ENCODE results near the gene TNNI3K.

The TNNI3K gene

DNA sequence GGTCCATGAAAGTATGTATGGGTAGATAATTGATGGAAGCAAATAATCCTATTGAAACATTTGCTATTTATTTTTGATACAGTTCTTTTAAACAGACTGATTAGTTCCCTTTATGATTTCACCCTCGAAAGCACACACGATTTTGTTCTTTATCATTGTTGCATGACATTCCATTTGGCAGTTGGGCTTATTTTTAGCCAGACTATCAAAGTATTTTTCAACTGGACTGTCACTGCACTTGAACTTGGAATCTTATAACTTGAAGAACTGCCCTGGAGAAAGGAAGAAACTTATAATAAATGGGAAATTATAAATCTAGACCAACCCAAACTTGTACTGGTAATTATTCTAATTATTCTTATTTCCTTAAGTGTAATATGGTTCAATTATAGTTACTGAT lies at the start of gene TNNI3K:
Gene TNNI3K (plus strand): TSS at position 235 of the 400 bp plus-strand sequence. CDS start 65 bp downstream, at position 300.
- Histone ChIP-seq H3K27me3 (replicated peaks; ENCODE audit: control insufficient read depth, insufficient read depth, low read length) (no peaks in the 10 kb centered on the region), H3K4me3 (replicated peaks; ENCODE audit: low read depth, low read length) (no peak within 1 kb of the TSS), H3K36me3 (ENCODE audit: control insufficient read depth, insufficient read depth, low read length) (no peaks in the 10 kb centered on the region)
- TF ChIP-seq, protein P1, sequence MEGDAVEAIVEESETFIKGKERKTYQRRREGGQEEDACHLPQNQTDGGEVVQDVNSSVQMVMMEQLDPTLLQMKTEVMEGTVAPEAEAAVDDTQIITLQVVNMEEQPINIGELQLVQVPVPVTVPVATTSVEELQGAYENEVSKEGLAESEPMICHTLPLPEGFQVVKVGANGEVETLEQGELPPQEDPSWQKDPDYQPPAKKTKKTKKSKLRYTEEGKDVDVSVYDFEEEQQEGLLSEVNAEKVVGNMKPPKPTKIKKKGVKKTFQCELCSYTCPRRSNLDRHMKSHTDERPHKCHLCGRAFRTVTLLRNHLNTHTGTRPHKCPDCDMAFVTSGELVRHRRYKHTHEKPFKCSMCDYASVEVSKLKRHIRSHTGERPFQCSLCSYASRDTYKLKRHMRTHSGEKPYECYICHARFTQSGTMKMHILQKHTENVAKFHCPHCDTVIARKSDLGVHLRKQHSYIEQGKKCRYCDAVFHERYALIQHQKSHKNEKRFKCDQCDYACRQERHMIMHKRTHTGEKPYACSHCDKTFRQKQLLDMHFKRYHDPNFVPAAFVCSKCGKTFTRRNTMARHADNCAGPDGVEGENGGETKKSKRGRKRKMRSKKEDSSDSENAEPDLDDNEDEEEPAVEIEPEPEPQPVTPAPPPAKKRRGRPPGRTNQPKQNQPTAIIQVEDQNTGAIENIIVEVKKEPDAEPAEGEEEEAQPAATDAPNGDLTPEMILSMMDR (IDR thresholded peaks at IDR 0.05; ENCODE audit: insufficient read depth, low read length, poor library complexity, severe bottlenecking) = no peak
- DNase-seq (ENCODE audit: extremely low read depth, insufficient read length) = no peak

GRCh38 chr1:74193908-74194307 lies 41.3 kb upstream of the TNNI3K start:
- no peaks in the 10 kb centered on the region for H3K36me3 ChIP-seq (ENCODE audit: control insufficient read depth, insufficient read depth, low read length)
- DNase-seq (ENCODE audit: extremely low read depth, insufficient read length) = no peak
- TF ChIP-seq, protein P1 (IDR thresholded peaks at IDR 0.05; ENCODE audit: insufficient read depth, low read length, poor library complexity, severe bottlenecking) = no peak
- no peak overlapping the region for H3K4me3 ChIP-seq (replicated peaks; ENCODE audit: low read depth, low read length)
- no peaks in the 10 kb centered on the region for H3K27me3 ChIP-seq (replicated peaks; ENCODE audit: control insufficient read depth, insufficient read depth, low read length)

DNA sequence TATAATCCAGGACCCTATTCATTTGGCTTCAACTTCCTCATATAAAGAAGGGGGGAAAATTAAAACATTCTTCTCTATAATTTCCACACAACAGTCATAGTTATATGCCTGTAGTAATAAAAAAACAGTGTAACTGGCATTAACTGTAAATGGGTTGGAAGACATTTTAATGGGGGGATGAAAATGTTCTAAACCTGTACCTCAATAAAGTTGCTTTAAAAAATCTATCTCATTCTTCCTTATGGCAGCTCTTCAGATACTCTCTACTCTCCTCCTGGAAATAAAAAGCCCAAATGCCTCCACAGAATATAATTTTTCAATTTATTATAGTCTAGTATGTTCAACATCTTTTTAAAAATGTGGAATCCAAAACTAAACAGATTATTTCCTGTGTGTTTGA lies 39.8 kb upstream of the TNNI3K start:
- Histone ChIP-seq H3K27me3 (replicated peaks; ENCODE audit: control insufficient read depth, insufficient read depth, low read length) (no peaks in the 10 kb centered on the region), H3K36me3 (ENCODE audit: control insufficient read depth, insufficient read depth, low read length) (no peaks in the 10 kb centered on the region), H3K4me3 (replicated peaks; ENCODE audit: low read depth, low read length) (no peak overlapping the region)
- DNase-seq (ENCODE audit: extremely low read depth, insufficient read length) = no peak
- TF ChIP-seq, protein P1 (IDR thresholded peaks at IDR 0.05; ENCODE audit: insufficient read depth, low read length, poor library complexity, severe bottlenecking) = no peak

DNA sequence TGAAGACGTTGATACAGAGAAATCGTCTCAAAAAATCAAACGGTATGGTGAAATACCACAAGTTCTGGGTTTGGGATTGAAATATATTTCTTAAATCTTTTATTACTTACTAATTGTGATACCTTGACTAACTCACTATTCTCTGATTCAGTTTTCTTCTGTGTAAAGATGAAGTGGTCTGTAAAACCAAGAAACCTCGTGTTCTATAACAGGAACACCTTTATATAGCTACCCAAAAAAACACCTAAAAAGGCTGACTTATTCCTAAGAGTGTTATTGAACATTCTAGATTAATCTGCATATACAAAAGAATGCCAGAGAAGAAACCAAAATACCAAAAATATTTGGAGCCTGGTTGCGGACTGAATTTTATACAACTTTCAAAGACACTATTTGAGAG lies 37.9 kb upstream of the TNNI3K start:
- no peaks in the 10 kb centered on the region for H3K27me3 ChIP-seq (replicated peaks; ENCODE audit: control insufficient read depth, insufficient read depth, low read length)
- TF ChIP-seq, protein P1 (IDR thresholded peaks at IDR 0.05; ENCODE audit: insufficient read depth, low read length, poor library complexity, severe bottlenecking) = no peak
- DNase-seq (ENCODE audit: extremely low read depth, insufficient read length) = no peak
- H3K36me3 ChIP-seq (ENCODE audit: control insufficient read depth, insufficient read depth, low read length) = no peaks in the 10 kb centered on the region
- H3K4me3 ChIP-seq (replicated peaks; ENCODE audit: low read depth, low read length) = peak overlapping the region; percentile 90

GRCh38 chr1:74197657-74198552 lies 37.3 kb upstream of the TNNI3K start, which contains the start of the genes FPGT and LRRIQ3:
Gene FPGT (plus strand): TSS chr1:74198242. CDS start chr1:74198279, 37 bp downstream.
Gene LRRIQ3 (minus strand): TSS chr1:74198176. CDS start chr1:74183684, 14,492 bp downstream.
- Histone ChIP-seq H3K36me3 (ENCODE audit: control insufficient read depth, insufficient read depth, low read length) (no peaks in the 10 kb centered on the region), H3K4me3 (replicated peaks; ENCODE audit: low read depth, low read length) (peak within 1 kb of the TSS; percentile 90), H3K27me3 (replicated peaks; ENCODE audit: control insufficient read depth, insufficient read depth, low read length) (no peaks in the 10 kb centered on the region)
- peak; percentile 97 for DNase-seq (ENCODE audit: extremely low read depth, insufficient read length)
- TF ChIP-seq, protein P1 (IDR thresholded peaks at IDR 0.05; ENCODE audit: insufficient read depth, low read length, poor library complexity, severe bottlenecking) = no peak
